GM10266 (cell line): Measurements from ENCODE around the gene KLHL33.

Experiments used
- DNase-seq: peaks from one replicate; pipeline ENCODE4 v3.0.0; 2012; ENCODE audit errors: extremely low spot score
- CTCF ChIP-seq: IDR thresholded peaks from 2 replicates; pipeline ENCODE4 v1.5.1; 2012; ENCODE audit warnings: mild to moderate bottlenecking, low read depth; ENCODE audit not compliant: control insufficient read depth, insufficient read depth; ENCODE audit errors: missing control alignments

The KLHL33 gene

GRCh38 chr14:20409226-20409625, 26.7 kb downstream of the KLHL33 start:
- no peak for TF ChIP-seq CTCF
- no peak for DNase-seq

GRCh38 chr14:20403521-20403920, 32.4 kb downstream of the KLHL33 start:
- TF ChIP-seq CTCF = no peak

GRCh38 chr14:20400965-20401593, 34.9 kb downstream of the KLHL33 start:
- no peak for TF ChIP-seq CTCF
- no peak for DNase-seq

More at GRCh38 chr14:20403521-20403920, 32.4 kb downstream of the KLHL33 start:
- DNase-seq = no peak

- no peak for TF ChIP-seq CTCF
- DNase-seq = no peak
Measured at GRCh38 chr14:20400589-20400964, 35.4 kb downstream of the KLHL33 start.

GRCh38 chr14:20397511-20397910, 38.5 kb downstream of the KLHL33 start:
- no peak for TF ChIP-seq CTCF
- DNase-seq = no peak

- no peak for DNase-seq
- no peak for TF ChIP-seq CTCF
Measured at GRCh38 chr14:20391505-20391904, 44.5 kb downstream of the KLHL33 start.

- no peak for DNase-seq
- no peak for TF ChIP-seq CTCF
Measured at GRCh38 chr14:20388159-20388558, 47.8 kb downstream of the KLHL33 start.
